ENCODE results near the gene MDC1.

- TF ChIP-seq, protein P1, sequence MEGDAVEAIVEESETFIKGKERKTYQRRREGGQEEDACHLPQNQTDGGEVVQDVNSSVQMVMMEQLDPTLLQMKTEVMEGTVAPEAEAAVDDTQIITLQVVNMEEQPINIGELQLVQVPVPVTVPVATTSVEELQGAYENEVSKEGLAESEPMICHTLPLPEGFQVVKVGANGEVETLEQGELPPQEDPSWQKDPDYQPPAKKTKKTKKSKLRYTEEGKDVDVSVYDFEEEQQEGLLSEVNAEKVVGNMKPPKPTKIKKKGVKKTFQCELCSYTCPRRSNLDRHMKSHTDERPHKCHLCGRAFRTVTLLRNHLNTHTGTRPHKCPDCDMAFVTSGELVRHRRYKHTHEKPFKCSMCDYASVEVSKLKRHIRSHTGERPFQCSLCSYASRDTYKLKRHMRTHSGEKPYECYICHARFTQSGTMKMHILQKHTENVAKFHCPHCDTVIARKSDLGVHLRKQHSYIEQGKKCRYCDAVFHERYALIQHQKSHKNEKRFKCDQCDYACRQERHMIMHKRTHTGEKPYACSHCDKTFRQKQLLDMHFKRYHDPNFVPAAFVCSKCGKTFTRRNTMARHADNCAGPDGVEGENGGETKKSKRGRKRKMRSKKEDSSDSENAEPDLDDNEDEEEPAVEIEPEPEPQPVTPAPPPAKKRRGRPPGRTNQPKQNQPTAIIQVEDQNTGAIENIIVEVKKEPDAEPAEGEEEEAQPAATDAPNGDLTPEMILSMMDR (IDR thresholded peaks at IDR 0.05) = no peak
- TF ChIP-seq POLR2A (IDR thresholded peaks at IDR 0.05) = no peak
These were observed 2.8 kb downstream of the MDC1 start for GRCh38 chr6:30714263-30714662.

Data from sigmoid colon (tissue), 3 donors.